ENCODE results near the gene FAM184A. TPM values are rescaled to one million over a fixed set of nuclear protein-coding genes. Genes with fewer than 3 reads are reported as not detected.
"Not testable (repeated sequence)": the region's sequence is repeated elsewhere in the genome, so short reads cannot be mapped to it uniquely, and the experiment has no call there.

FAM184A gene
- total RNA-seq, 2 experiments from 2014 or later = not detected

- H3K9me3 ChIP-seq (ENCODE audit: low read length) = no peaks in the 10 kb centered on the region
- ChIA-PET CTCF (ENCODE audit: unreplicated experiment) (no interaction called here), POLR2A (interaction anchor here (0.7 kb wide), 1 partner anchor 110 kb away, joined by 3 read pairs; no protein-coding TSS in a partner anchor)
- no peaks in the 10 kb centered on the region for H3K36me3 ChIP-seq (ENCODE audit: insufficient read depth, low read length)
- H3K9me2 ChIP-seq (ENCODE audit: insufficient read depth, low read length) = no peaks in the 10 kb centered on the region
- H3K27ac ChIP-seq (ENCODE audit: low read depth, low read length, poor library complexity, severe bottlenecking) = no peak overlapping the region
- DNase-seq (ENCODE audit: low spot score) = no peak
- no peaks in the 10 kb centered on the region for H3K79me2 ChIP-seq (ENCODE audit: insufficient read depth, low read depth, low read length)
- intact Hi-C loops (cut with micrococcal nuclease; ENCODE audit: unreplicated experiment) = no loop called here
- no peak for TF ChIP-seq CTCF (conservative IDR thresholded peaks at IDR 0.05; ENCODE audit: low read length)
- no peak for TF ChIP-seq EZH2phosphoT487 (IDR thresholded peaks at IDR 0.05; ENCODE audit: borderline replicate concordance, low read depth, low read length)
- no peaks in the 10 kb centered on the region for H4K20me1 ChIP-seq (ENCODE audit: insufficient read depth, low read length)
- no peak overlapping the region for H2AFZ ChIP-seq (ENCODE audit: low read length)
- H3K4me2 ChIP-seq (ENCODE audit: low read length) = no peak overlapping the region
- no peak overlapping the region for H3K4me3 ChIP-seq (ENCODE audit: low read depth, low read length, poor library complexity, severe bottlenecking)
- no TSS peak for BruUV-seq (replicated peaks)
- H3K4me1 ChIP-seq (ENCODE audit: insufficient read depth, low read length, poor library complexity, severe bottlenecking) = no peaks in the 10 kb centered on the region
Measured at GRCh38 chr6:119006974-119007373, 71.5 kb downstream of the FAM184A start.

- Histone ChIP-seq H3K4me1 (ENCODE audit: insufficient read depth, low read length, poor library complexity, severe bottlenecking) (no peaks in the 10 kb centered on the region), H3K4me2 (ENCODE audit: low read length) (no peak overlapping the region), H3K4me3 (ENCODE audit: low read depth, low read length, poor library complexity, severe bottlenecking) (no peak overlapping the region), H3K27ac (ENCODE audit: low read depth, low read length, poor library complexity, severe bottlenecking) (no peak overlapping the region), H3K9me3 (ENCODE audit: low read length) (no peaks in the 10 kb centered on the region), H3K9me2 (ENCODE audit: insufficient read depth, low read length) (no peaks in the 10 kb centered on the region), H4K20me1 (ENCODE audit: insufficient read depth, low read length) (no peaks in the 10 kb centered on the region), H3K36me3 (ENCODE audit: insufficient read depth, low read length) (no peaks in the 10 kb centered on the region), H2AFZ (ENCODE audit: low read length) (no peak overlapping the region), H3K79me2 (ENCODE audit: insufficient read depth, low read depth, low read length) (no peaks in the 10 kb centered on the region)
- POLR2A ChIA-PET = interaction anchor here (0.6 to 1.1 kb wide), 2 partner anchors 10 to 795 kb away, joined by 3 to 4 read pairs; no protein-coding TSS in a partner anchor
- CTCF ChIA-PET (ENCODE audit: unreplicated experiment) = interaction anchor here (1.0 kb wide), 1 partner anchor 14 kb away, joined by 3 read pairs; no protein-coding TSS in a partner anchor
- intact Hi-C loops (cut with micrococcal nuclease; ENCODE audit: unreplicated experiment) = no loop called here
- no peak for DNase-seq (ENCODE audit: low spot score)
- BruUV-seq (replicated peaks) = no TSS peak
- no peak for TF ChIP-seq CTCF (conservative IDR thresholded peaks at IDR 0.05; ENCODE audit: low read length)
- TF ChIP-seq EZH2phosphoT487 (IDR thresholded peaks at IDR 0.05; ENCODE audit: borderline replicate concordance, low read depth, low read length) = no peak
Measured at GRCh38 chr6:119002069-119002468, 76.4 kb downstream of the FAM184A start.

- Histone ChIP-seq H2AFZ (ENCODE audit: low read length) (no peak overlapping the region), H3K9me3 (ENCODE audit: low read length) (no peaks in the 10 kb centered on the region), H3K4me2 (ENCODE audit: low read length) (no peak overlapping the region), H3K79me2 (ENCODE audit: insufficient read depth, low read depth, low read length) (no peaks in the 10 kb centered on the region), H4K20me1 (ENCODE audit: insufficient read depth, low read length) (no peaks in the 10 kb centered on the region), H3K4me3 (ENCODE audit: low read depth, low read length, poor library complexity, severe bottlenecking) (no peak overlapping the region), H3K27ac (ENCODE audit: low read depth, low read length, poor library complexity, severe bottlenecking) (no peak overlapping the region), H3K36me3 (ENCODE audit: insufficient read depth, low read length) (no peaks in the 10 kb centered on the region), H3K4me1 (ENCODE audit: insufficient read depth, low read length, poor library complexity, severe bottlenecking) (no peaks in the 10 kb centered on the region), H3K9me2 (ENCODE audit: insufficient read depth, low read length) (no peaks in the 10 kb centered on the region)
- no peak for TF ChIP-seq EZH2phosphoT487 (IDR thresholded peaks at IDR 0.05; ENCODE audit: borderline replicate concordance, low read depth, low read length)
- no peak for TF ChIP-seq CTCF (conservative IDR thresholded peaks at IDR 0.05; ENCODE audit: low read length)
- POLR2A ChIA-PET = interaction anchor here (0.6 to 1.4 kb wide), 3 partner anchors 13 to 1439 kb away, joined by 3 read pairs; no protein-coding TSS in a partner anchor
- no TSS peak for BruUV-seq (replicated peaks)
- CTCF ChIA-PET (ENCODE audit: unreplicated experiment) = no interaction called here
- intact Hi-C loops (cut with micrococcal nuclease; ENCODE audit: unreplicated experiment) = no loop called here
- DNase-seq (ENCODE audit: low spot score) = no peak
Measured at GRCh38 chr6:118999494-119000040, 78.9 kb downstream of the FAM184A start.

- H3K4me2 ChIP-seq (ENCODE audit: low read length); CTCF ChIA-PET (ENCODE audit: unreplicated experiment): not testable (repeated sequence)
Measured at GRCh38 chr6:118997426-118997825, 81.0 kb downstream of the FAM184A start.

More at GRCh38 chr6:118997426-118997825, 81.0 kb downstream of the FAM184A start:
- DNase-seq (ENCODE audit: low spot score); H3K9me2 ChIP-seq (ENCODE audit: insufficient read depth, low read length); H3K4me3 ChIP-seq (ENCODE audit: low read depth, low read length, poor library complexity, severe bottlenecking); H3K27ac ChIP-seq (ENCODE audit: low read depth, low read length, poor library complexity, severe bottlenecking); BruUV-seq (replicated peaks); H4K20me1 ChIP-seq (ENCODE audit: insufficient read depth, low read length); H3K4me1 ChIP-seq (ENCODE audit: insufficient read depth, low read length, poor library complexity, severe bottlenecking); intact Hi-C loops (cut with micrococcal nuclease; ENCODE audit: unreplicated experiment); H3K79me2 ChIP-seq (ENCODE audit: insufficient read depth, low read depth, low read length); H3K9me3 ChIP-seq (ENCODE audit: low read length); H2AFZ ChIP-seq (ENCODE audit: low read length); H3K36me3 ChIP-seq (ENCODE audit: insufficient read depth, low read length): not testable (repeated sequence)
- POLR2A ChIA-PET = interaction anchor here (1.0 kb wide), 1 partner anchor 1589 kb away, joined by 3 read pairs; no protein-coding TSS in a partner anchor

All from OCI-LY7 (cell line).